GM23338 (cell line): Measurements from ENCODE around the gene ZNF267. TPM values are rescaled to one million over a fixed set of nuclear protein-coding genes. Genes with fewer than 3 reads are reported as not detected.
"Not testable (repeated sequence)": the region's sequence is repeated elsewhere in the genome, so short reads cannot be mapped to it uniquely, and the experiment has no call there.

ENCODE experiments used
- ATAC-seq: fragments of 200-7000 bp; cut with Tn5 transposase; 3 replicates; pipeline ENCODE4 v1.9.1; 2020
- DNase-seq: peaks from one replicate; pipeline ENCODE4 v3.0.0-alpha.2; 2015; ENCODE audit warnings: low spot score
- H2AFZ ChIP-seq: fragments of 200-600 bp; sonication (generic); 2 replicates; pipeline ENCODE4 v1.8.0; 2016; ENCODE audit warnings: antibody characterized with exemption, mild to moderate bottlenecking, moderate library complexity
- H3F3A ChIP-seq: fragments of 200-600 bp; sonication (generic); replicated peaks from 2 replicates; pipeline ENCODE4 v1.8.0; 2017; ENCODE audit warnings: antibody characterized with exemption, mixed run types, low read depth
- H3K27ac ChIP-seq: fragments of 200-600 bp; sonication (generic); 2 replicates; pipeline ENCODE4 v1.6.1; 2016; ENCODE audit warnings: low read depth
- H3K27me3 ChIP-seq: fragments of 200-600 bp; sonication (generic); 2 replicates; pipeline ENCODE4 v1.8.0; 2016; ENCODE audit warnings: mild to moderate bottlenecking, mixed run types, moderate library complexity; ENCODE audit not compliant: insufficient read depth
- H3K36me3 ChIP-seq: fragments of 200-600 bp; sonication (generic); 2 replicates; pipeline ENCODE4 v1.8.0; 2016; ENCODE audit warnings: mild to moderate bottlenecking; ENCODE audit not compliant: insufficient read depth
- H3K4me1 ChIP-seq: fragments of 200-600 bp; sonication (generic); 2 replicates; pipeline ENCODE4 v1.8.0; 2016; ENCODE audit warnings: mild to moderate bottlenecking, moderate library complexity; ENCODE audit not compliant: insufficient read depth
- H3K4me2 ChIP-seq: fragments of 200-600 bp; sonication (generic); 2 replicates; pipeline ENCODE4 v1.7.1; 2017; ENCODE audit warnings: mixed run types
- H3K4me3 ChIP-seq: fragments of 200-600 bp; sonication (generic); 2 replicates; pipeline ENCODE4 v1.6.1; 2016; ENCODE audit warnings: mixed run types
- H3K79me2 ChIP-seq: fragments of 200-600 bp; sonication (generic); replicated peaks from 2 replicates; pipeline ENCODE4 v1.8.0; 2017; ENCODE audit warnings: mild to moderate bottlenecking; ENCODE audit not compliant: insufficient read depth
- H3K9me2 ChIP-seq: fragments of 200-600 bp; sonication (generic); 2 replicates; pipeline ENCODE4 v1.8.0; 2017; ENCODE audit not compliant: insufficient read depth
- H4K20me1 ChIP-seq: fragments of 200-600 bp; sonication (generic); replicated peaks from 2 replicates; pipeline ENCODE4 v1.8.0; 2017; ENCODE audit warnings: mild to moderate bottlenecking; ENCODE audit not compliant: insufficient read depth
- H3K27ac Mint-ChIP-seq: 2 replicates; pipeline ENCODE4 v1.8.0; 2020; ENCODE audit warnings: inconsistent platforms, mild to moderate bottlenecking, moderate library complexity, mixed read lengths
- H3K27me3 Mint-ChIP-seq: 3 replicates; pipeline ENCODE4 v1.8.0; 2022; ENCODE audit warnings: low read depth, mild to moderate bottlenecking, moderate library complexity, mixed read lengths, inconsistent platforms; ENCODE audit not compliant: insufficient read depth, poor library complexity
- H3K36me3 Mint-ChIP-seq: 3 replicates; pipeline ENCODE4 v1.8.0; 2021; ENCODE audit warnings: low read depth, mild to moderate bottlenecking, inconsistent platforms, moderate library complexity, mixed read lengths
- H3K4me1 Mint-ChIP-seq: 3 replicates; pipeline ENCODE4 v1.8.0; 2020; ENCODE audit warnings: mild to moderate bottlenecking, inconsistent platforms, mixed read lengths
- H3K4me3 Mint-ChIP-seq: 3 replicates; pipeline ENCODE4 v1.8.0; 2021; ENCODE audit warnings: moderate library complexity, mild to moderate bottlenecking, inconsistent platforms, mixed read lengths
- H3K9me3 Mint-ChIP-seq: 3 replicates; pipeline ENCODE4 v1.8.0; 2020; ENCODE audit warnings: moderate library complexity, mild to moderate bottlenecking, inconsistent platforms, mixed read lengths
- CREB1 ChIP-seq: fragments of 250-450 bp; sonication (Bioruptor Pico); IDR thresholded peaks from 2 replicates; pipeline ENCODE4 v1.5.0; 2020; ENCODE audit warnings: low read depth, mild to moderate bottlenecking, moderate library complexity
- EZH2 ChIP-seq: fragments of 200-600 bp; sonication (generic); IDR thresholded peaks from one replicate; pipeline ENCODE4 v1.8.0; 2017; ENCODE audit warnings: antibody characterized with exemption, mild to moderate bottlenecking, low read depth; ENCODE audit not compliant: unreplicated experiment
- EZH2phosphoT487 ChIP-seq: fragments of 200-600 bp; sonication (generic); IDR thresholded peaks from one replicate; pipeline ENCODE4 v1.8.1; 2018; ENCODE audit warnings: antibody characterized with exemption; ENCODE audit not compliant: unreplicated experiment
- JUNB ChIP-seq: IDR thresholded peaks from one replicate; pipeline ENCODE4 v1.6.1; 2016; ENCODE audit warnings: antibody characterized with exemption; ENCODE audit not compliant: unreplicated experiment
- POLR2AphosphoS5 ChIP-seq: IDR thresholded peaks from 2 replicates; pipeline ENCODE4 v1.6.1; 2016; ENCODE audit warnings: antibody characterized with exemption, low read depth
- STAT1 ChIP-seq: IDR thresholded peaks from one replicate; pipeline ENCODE4 v1.6.1; 2016; ENCODE audit warnings: antibody characterized with exemption; ENCODE audit not compliant: unreplicated experiment
- ZNF114 ChIP-seq: fragments of 250-450 bp; sonication (Bioruptor Pico); IDR thresholded peaks from 2 replicates; pipeline ENCODE4 v1.5.0; 2020; ENCODE audit warnings: mild to moderate bottlenecking, moderate library complexity
- ZNF331 ChIP-seq: fragments of 250-450 bp; sonication (Bioruptor Pico); IDR thresholded peaks from 2 replicates; pipeline ENCODE4 v1.5.0; 2020; ENCODE audit warnings: low read depth, mild to moderate bottlenecking, moderate library complexity
- polyA plus RNA-seq: library from polyadenylated mRNA; unstranded; fragments of >200 nt; fragmentation: Nextera tagmentation; extraction: Ambion mirVana; gene quantifications from 2 replicates; pipeline ENCODE4 v1.2.1, GENCODE V29; 2016
- total RNA-seq: library from RNA; depleted of rRNA; stranded (reverse); fragments of >200 nt; shearing (Covaris generic); gene quantifications from 2 replicates; pipeline ENCODE4 v1.2.3, GENCODE V29; 2014
- TF ChIP-seq, protein P1 (sequence below): IDR thresholded peaks from one replicate; pipeline ENCODE4 v1.6.1; 2018; ENCODE audit warnings: antibody characterized with exemption; ENCODE audit not compliant: unreplicated experiment
- TF ChIP-seq, protein P2 (sequence below): IDR thresholded peaks from 2 replicates; pipeline ENCODE4 v1.6.1; 2016; ENCODE audit warnings: antibody characterized with exemption
- TF ChIP-seq, protein P3 (sequence below), 2 experiments: fragments of 200-600 bp in 1 of 2; sonication (generic) in 1 of 2; conservative IDR thresholded peaks; 2 replicates each; pipeline versions ENCODE4 v1.5.1 to v1.6.1; 2016 to 2017; ENCODE audit warnings: antibody characterized with exemption in 2 of 2, low read depth in 2 of 2, mild to moderate bottlenecking in 2 of 2, moderate library complexity in 1 of 2

The ZNF267 gene
- total and polyA plus RNA-seq, 2 experiments from 2014 or later: 13.8 to 31.7 TPM

DNA sequence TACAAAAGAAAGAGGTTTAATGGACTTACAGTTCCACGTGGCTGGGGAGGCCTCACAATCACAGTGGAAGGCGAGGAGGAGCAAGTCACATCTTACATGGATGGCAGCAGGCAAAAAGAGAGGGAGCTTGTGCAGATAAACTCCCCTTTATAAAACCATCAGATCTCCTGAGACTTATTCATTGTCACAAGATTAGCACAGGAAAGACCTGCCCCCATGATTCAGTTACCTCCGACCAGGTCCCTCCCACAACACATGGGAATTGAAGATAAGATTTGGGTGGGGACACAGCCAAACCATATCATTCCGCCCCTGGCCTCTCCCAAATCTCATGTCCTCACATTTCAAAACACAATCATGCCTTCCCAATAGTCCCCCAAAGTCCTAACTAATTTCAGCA lies 18.5 kb downstream of the ZNF267 start:
- not testable (repeated sequence) for H3K4me1 Mint-ChIP-seq, H3K4me2 ChIP-seq, H3K4me3 Mint-ChIP-seq, ATAC-seq, H3K4me3 ChIP-seq, H2AFZ ChIP-seq, H3F3A ChIP-seq, DNase-seq, H3K27me3 Mint-ChIP-seq, H3K27me3 ChIP-seq, H3K9me2 ChIP-seq, H3K27ac Mint-ChIP-seq, H3K4me1 ChIP-seq, H4K20me1 ChIP-seq, H3K27ac ChIP-seq
- H3K36me3 Mint-ChIP-seq: peaks cover 98% of the 10 kb centered on the region
- H3K79me2 ChIP-seq: peaks cover 71% of the 10 kb centered on the region
- peaks cover 67% of the 10 kb centered on the region for H3K9me3 Mint-ChIP-seq
- peaks cover 52% of the 10 kb centered on the region; the same call in 1 of the 2 replicates for H3K36me3 ChIP-seq

DNA sequence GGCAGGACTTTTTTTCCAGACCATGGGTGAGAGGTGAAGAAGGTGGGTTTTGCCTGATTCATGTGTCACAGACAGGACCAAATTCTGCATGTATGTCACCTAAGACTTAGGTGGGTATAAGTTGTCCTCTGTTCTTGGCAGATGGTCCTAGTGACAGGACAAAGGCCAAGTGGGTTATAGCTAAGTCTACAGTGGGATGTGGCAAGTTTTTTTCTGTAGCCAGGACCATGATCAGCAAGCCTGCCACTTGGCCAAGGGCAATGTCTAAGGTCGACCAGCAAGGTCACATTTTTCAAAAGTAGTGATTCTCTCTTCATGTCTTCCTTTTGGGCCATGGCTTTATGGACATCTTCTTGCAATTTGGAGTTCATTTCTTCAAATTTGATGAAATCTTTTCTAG lies 20.2 kb downstream of the ZNF267 start:
- Histone ChIP-seq H3K27ac (no peak overlapping the region), H3F3A (no peaks in the 10 kb centered on the region), H3K79me2 (peaks cover 70% of the 10 kb centered on the region), H3K36me3 (peaks cover 52% of the 10 kb centered on the region; the same call in 1 of the 2 replicates), H3K9me2 (peaks cover 2% of the 10 kb centered on the region; the same call in 1 of the 2 replicates), H3K4me1 (no peaks in the 10 kb centered on the region), H3K4me2 (no peak overlapping the region), H3K27me3 (no peaks in the 10 kb centered on the region), H2AFZ (no peak overlapping the region), H4K20me1 (0 out of 2 replicates have a peak, but pooled peaks cover 5% of the 10 kb centered on the region), H3K4me3 (no peak overlapping the region)
- H3K9me3 Mint-ChIP-seq: peaks cover 84% of the 10 kb centered on the region
- DNase-seq (no peak), ATAC-seq (no peak)
- H3K27ac Mint-ChIP-seq: no peak overlapping the region
- no peak overlapping the region for H3K4me3 Mint-ChIP-seq
- H3K36me3 Mint-ChIP-seq: peaks cover 98% of the 10 kb centered on the region
- H3K27me3 Mint-ChIP-seq: no peaks in the 10 kb centered on the region
- no peaks in the 10 kb centered on the region for H3K4me1 Mint-ChIP-seq
- TF ChIP-seq POLR2AphosphoS5 (no peak), EZH2phosphoT487 (no peak), EZH2 (no peak), STAT1 (no peak), CREB1 (CRISPR knock-in tag) (no peak), JUNB (no peak), ZNF114 (CRISPR knock-in tag) (no peak), ZNF331 (CRISPR knock-in tag) (no peak)
- TF ChIP-seq, protein P1, sequence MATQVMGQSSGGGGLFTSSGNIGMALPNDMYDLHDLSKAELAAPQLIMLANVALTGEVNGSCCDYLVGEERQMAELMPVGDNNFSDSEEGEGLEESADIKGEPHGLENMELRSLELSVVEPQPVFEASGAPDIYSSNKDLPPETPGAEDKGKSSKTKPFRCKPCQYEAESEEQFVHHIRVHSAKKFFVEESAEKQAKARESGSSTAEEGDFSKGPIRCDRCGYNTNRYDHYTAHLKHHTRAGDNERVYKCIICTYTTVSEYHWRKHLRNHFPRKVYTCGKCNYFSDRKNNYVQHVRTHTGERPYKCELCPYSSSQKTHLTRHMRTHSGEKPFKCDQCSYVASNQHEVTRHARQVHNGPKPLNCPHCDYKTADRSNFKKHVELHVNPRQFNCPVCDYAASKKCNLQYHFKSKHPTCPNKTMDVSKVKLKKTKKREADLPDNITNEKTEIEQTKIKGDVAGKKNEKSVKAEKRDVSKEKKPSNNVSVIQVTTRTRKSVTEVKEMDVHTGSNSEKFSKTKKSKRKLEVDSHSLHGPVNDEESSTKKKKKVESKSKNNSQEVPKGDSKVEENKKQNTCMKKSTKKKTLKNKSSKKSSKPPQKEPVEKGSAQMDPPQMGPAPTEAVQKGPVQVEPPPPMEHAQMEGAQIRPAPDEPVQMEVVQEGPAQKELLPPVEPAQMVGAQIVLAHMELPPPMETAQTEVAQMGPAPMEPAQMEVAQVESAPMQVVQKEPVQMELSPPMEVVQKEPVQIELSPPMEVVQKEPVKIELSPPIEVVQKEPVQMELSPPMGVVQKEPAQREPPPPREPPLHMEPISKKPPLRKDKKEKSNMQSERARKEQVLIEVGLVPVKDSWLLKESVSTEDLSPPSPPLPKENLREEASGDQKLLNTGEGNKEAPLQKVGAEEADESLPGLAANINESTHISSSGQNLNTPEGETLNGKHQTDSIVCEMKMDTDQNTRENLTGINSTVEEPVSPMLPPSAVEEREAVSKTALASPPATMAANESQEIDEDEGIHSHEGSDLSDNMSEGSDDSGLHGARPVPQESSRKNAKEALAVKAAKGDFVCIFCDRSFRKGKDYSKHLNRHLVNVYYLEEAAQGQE: no peak
- TF ChIP-seq, protein P2, sequence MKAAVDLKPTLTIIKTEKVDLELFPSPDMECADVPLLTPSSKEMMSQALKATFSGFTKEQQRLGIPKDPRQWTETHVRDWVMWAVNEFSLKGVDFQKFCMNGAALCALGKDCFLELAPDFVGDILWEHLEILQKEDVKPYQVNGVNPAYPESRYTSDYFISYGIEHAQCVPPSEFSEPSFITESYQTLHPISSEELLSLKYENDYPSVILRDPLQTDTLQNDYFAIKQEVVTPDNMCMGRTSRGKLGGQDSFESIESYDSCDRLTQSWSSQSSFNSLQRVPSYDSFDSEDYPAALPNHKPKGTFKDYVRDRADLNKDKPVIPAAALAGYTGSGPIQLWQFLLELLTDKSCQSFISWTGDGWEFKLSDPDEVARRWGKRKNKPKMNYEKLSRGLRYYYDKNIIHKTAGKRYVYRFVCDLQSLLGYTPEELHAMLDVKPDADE: no peak
- TF ChIP-seq, protein P3, sequence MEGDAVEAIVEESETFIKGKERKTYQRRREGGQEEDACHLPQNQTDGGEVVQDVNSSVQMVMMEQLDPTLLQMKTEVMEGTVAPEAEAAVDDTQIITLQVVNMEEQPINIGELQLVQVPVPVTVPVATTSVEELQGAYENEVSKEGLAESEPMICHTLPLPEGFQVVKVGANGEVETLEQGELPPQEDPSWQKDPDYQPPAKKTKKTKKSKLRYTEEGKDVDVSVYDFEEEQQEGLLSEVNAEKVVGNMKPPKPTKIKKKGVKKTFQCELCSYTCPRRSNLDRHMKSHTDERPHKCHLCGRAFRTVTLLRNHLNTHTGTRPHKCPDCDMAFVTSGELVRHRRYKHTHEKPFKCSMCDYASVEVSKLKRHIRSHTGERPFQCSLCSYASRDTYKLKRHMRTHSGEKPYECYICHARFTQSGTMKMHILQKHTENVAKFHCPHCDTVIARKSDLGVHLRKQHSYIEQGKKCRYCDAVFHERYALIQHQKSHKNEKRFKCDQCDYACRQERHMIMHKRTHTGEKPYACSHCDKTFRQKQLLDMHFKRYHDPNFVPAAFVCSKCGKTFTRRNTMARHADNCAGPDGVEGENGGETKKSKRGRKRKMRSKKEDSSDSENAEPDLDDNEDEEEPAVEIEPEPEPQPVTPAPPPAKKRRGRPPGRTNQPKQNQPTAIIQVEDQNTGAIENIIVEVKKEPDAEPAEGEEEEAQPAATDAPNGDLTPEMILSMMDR (conservative IDR thresholded peaks at IDR 0.05; ENCODE audit: low read depth in 2 of 2): no peak
